GM21447 (cell line): ENCODE results near the gene MAP7.

Experiments
- ATAC-seq: cut with Tn5 transposase; IDR thresholded peaks from one replicate; pipeline ENCODE4 v1.9.1; 2021; ENCODE audit not compliant: unreplicated experiment

The MAP7 gene

GRCh38 chr6:136533487-136533886, 16.7 kb downstream of the MAP7 start:
- ATAC-seq: no peak

DNA sequence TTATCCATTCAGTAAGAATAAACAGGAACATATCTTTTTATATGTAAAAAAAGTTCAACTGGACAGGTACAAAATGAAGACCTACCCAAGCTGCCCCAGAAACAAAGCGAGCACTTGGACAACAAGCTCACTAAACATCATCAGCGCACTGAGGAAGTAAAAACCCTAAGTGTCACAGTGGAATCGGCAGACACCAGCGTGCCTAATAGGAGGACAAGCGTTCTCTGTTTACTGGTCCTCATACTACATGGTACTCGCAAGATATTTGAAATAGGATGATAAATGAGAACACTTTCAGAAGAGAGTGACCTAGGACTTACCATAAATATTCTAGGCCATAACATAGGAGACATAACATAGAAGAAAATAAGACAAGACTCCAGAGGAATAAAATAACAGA, 18.2 kb downstream of the MAP7 start:
- no peak for ATAC-seq

- no peak for ATAC-seq
Observed at GRCh38 chr6:136529710-136530109, 20.5 kb downstream of the MAP7 start.

GRCh38 chr6:136528477-136528876, 21.7 kb downstream of the MAP7 start:
- ATAC-seq: no peak

DNA sequence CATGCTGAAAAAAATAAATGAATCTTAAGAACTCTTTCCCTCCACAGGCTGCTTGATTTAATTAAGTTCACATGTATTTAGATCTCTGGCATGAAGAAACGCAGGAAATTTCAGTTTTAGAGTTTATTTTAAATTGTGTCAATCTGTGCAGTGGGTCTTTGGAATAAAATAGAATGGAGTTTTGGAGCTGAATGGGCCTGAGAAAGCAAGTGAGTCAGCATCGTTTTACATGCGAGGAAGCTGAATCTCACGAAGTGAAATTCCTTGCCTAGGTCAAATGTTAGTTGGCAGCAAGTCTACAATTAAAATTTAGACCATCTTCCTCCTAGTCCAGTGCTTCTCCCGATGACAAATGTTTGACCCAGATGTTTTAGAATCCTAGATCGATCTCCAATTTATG, 22.4 kb downstream of the MAP7 start:
- no peak for ATAC-seq

DNA sequence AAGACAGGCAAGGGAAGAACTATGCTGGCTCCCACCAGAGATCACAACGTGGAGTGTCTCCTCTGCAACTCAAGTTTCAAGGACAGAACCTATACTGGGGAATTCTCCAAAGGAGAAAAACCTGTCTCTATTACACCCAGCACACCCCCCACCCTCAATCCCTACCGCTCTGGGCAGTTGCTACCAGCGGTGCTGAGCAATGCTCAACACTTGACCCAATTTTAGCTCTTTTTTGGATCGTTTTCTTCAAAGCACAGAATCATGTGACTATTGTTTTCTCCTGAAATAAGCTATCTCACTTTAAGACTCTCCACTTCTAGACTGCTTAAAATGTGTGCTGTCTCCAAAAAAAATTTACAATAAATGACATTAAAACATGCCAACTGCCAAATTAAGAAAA, 23.3 kb downstream of the MAP7 start:
- no peak for ATAC-seq

DNA sequence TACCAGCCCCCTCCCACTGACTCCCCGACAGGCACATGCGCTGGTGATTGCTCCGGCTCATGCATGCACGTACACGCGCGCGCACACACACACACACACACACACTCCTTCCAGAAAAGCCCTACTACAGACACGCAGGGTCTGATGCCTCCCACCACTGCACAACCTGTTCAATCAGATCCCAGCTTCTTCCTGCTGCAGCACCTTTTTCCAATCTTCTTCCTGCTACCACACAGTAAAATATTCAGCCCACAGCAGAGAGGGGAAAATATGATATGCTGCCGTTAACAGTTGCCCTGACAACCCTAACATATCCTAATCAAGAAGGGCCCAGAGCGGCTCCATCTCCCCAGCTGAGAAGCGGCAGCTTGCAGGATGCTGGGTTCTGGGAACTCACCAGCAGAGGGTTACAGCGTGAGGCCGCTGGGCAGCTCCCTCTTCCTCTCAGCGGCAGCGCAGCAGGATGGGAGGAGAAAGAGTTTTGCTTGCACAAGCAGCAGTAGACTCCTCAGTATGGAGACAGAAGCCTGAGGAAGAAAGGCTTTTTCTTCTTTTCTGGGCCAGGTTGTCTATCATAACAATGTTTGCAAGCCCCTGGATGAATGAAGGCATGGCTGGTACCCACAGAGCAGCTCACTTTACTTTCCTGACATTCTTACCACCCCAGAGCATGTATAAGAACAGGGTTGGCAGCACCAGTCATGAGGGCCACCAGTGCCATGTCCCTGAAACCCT, 23.9 kb downstream of the MAP7 start:
- ATAC-seq: no peak

- ATAC-seq: no peak
Observed at GRCh38 chr6:136525586-136526195, 24.5 kb downstream of the MAP7 start.

DNA sequence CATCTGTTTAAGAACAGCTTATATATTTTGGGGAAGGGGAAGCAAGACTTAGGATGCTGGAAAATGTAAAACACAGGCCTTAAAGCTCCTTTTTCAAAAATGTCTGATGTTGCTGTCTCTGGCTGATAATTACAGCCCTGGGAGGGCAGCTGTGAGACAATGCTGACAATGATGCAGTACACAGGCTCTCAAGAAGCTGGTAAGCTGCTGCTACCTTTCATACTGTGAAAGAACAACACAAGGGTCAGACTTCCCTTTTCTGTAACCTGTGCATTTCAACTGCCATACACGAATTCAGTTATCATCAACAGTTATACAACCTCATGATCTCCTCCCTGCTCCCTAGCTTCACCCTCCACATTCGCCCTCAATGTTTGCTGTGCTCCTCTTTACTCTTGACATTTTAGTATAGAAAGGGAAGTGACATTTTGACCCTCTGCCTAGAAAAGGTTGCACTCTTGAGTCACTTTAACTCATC, 25.2 kb downstream of the MAP7 start:
- no peak for ATAC-seq

DNA sequence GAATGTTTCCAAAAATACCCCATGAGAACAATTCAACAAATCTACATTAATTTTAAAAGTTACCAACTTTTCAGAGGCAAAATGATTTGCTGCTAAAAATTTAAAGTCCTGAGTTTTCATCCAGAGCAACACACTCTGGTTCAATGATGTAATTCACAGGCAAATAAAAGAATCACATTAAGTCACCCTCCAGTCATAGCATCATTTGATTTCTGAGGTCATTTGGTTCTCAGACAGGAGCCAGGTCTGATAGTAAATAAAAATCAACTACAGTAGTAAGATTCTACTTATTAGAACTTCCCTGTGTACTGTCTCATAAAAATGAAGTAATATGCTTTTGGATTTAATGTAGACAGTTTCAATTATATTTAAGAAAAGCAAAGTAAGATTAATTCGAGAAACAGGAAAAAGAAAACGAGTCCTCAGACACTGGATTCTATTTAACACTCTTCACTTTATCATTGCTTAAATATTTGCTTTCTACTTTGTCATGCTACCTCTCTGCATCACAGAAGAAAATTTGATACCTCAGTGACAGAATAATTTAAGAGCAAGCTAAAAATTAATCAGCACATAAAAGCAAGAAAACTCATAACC, 25.8 kb downstream of the MAP7 start:
- ATAC-seq: no peak

- ATAC-seq: no peak
Observed at GRCh38 chr6:136523196-136523595, 27.0 kb downstream of the MAP7 start.

DNA sequence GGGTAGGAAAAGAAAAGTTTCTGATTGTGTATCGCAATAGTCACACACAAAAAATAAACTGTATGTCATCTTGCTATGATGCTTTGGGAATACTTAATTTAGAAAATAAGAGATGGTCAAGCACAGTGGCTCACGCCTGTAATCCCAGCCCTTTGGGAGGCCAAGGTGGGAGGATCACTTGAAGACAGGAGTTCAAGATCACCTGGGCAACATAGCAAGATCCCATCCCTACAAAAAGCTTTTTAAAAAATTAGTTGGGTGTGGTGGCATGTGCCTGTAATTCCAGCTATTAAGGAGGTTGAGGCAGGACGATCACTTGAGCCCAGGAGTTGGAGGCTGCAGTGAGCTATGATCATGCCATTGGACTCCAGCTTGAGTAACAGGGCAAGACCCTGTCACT, 27.6 kb downstream of the MAP7 start:
- ATAC-seq: no peak

DNA sequence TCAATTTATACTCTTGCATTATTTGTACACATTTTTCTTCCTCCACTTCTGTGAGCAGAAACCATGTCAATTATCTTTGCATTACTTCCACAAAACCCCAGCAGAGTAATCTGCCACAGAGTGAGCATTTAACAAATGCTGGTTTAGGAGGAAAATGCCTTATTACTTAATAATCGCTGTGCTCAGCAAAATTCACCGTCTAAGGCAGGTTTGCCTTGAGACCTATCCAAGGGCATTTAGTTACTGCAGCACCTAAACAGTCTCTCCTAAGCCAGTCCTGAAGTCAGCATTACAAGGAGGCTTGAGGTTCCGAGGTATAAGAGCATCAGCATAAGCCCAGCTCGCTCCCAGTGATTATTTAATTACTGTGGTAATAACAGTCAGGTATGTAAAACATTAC, 28.3 kb downstream of the MAP7 start:
- no peak for ATAC-seq

GRCh38 chr6:136521427-136521826, 28.8 kb downstream of the MAP7 start:
- ATAC-seq: no peak

GRCh38 chr6:136520517-136520916, 29.7 kb downstream of the MAP7 start:
- ATAC-seq: no peak

DNA sequence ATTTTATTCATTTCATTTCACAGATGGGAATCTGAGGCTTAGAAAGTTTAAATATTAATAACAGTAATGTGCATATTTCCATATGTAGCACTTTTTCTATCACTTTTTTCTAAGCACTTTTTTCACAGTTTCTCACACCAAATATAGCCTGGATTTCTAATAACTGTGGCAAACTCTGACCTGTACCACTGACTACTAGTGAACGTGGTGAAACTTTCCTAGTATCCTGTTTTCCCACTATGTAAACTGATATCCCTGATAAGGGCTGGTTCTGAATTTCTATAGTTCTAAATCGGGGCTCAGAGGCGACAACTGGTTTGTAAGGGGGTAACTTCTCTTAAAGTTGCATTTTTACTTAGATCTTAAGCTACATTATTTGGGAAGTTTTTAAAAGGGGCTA, 32.6 kb downstream of the MAP7 start:
- no peak for ATAC-seq

DNA sequence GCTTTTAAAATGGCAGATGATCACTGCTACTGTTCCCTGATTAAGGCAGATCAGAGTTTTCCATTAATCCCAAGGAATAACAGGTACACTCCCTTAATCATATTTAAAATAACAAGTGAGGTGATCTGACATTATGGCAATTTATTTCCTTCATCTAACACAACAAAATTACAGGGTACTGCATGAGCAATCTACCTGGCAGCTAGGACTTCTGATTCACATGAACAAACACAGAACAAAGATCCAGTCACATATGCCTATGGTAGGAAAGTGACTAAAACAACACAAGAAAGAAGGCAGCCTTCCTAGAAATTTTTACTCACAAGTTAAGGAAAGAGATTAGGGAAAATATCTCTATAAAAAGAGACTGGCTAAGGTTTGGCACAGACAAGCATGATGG, 33.2 kb downstream of the MAP7 start:
- ATAC-seq: no peak

DNA sequence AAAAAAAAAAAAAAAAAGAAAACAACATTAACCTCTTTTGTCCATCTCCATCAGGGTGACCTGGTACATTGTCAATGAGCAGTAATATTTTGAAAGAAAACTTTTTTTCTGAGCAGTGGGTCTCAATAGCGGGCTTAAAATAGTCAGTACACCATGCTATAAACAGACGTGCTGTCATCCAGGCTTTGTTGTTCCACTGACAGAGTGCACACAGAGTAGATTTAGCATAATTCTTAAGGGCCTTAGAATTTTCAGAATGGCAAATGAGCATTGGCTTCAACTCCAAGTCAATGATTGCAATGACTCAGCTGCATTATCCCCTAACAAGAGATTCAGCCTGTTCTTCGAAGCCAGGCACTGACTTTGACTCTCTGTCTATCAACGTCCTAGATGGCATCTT, 35.6 kb downstream of the MAP7 start:
- no peak for ATAC-seq

- ATAC-seq: no peak
Observed at GRCh38 chr6:136511926-136512325, 38.3 kb downstream of the MAP7 start.

DNA sequence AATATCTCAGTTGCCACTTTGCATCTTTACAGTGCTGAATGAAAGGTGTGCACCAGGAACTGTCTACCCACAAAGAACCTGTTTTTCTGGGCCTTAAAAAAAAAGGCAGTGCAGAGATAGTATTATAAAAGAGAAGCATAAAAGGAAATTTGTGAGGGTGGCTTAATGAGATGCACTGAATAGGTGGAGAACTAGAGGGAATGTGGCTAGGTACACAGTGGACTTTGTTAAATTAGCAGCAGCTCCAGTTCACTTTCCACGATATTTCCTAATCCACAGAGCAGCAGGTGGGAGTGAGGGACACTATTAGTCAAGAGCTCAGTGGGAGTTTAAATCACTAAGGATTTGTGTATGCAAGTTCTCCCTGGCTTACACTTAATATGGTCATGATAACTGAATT, 38.8 kb downstream of the MAP7 start:
- ATAC-seq: no peak

DNA sequence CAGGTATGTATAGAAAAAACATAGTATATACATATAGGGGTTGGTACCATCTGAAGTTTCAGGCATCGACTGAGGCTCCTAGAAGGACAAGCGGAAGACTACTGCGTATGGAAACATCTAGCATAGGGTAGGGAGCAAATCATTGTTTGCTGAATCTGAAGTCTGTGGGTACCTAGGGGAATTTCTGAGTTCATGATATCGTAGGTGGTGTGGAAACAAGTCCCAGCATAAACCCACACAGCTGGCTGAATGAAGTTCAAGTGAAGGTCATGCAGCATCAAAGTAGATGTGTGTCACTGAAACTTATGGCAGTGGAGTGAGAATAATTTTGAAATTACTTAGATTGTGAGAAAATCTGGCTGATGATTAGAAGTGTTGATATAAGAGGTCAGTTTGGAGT, 39.4 kb downstream of the MAP7 start:
- no peak for ATAC-seq

GRCh38 chr6:136510299-136510698, 39.9 kb downstream of the MAP7 start:
- ATAC-seq: no peak
